ENCODE results near the gene BANF2. TPM values are rescaled to one million over a fixed set of nuclear protein-coding genes. Genes with fewer than 3 reads are reported as not detected.

BANF2 gene
- total and polyA plus RNA-seq, 2 of the 13 experiments (the other 11 are each of a cell fraction or from before 2014, with no cell fraction given): 0.35 TPM; not detected in 1

DNA sequence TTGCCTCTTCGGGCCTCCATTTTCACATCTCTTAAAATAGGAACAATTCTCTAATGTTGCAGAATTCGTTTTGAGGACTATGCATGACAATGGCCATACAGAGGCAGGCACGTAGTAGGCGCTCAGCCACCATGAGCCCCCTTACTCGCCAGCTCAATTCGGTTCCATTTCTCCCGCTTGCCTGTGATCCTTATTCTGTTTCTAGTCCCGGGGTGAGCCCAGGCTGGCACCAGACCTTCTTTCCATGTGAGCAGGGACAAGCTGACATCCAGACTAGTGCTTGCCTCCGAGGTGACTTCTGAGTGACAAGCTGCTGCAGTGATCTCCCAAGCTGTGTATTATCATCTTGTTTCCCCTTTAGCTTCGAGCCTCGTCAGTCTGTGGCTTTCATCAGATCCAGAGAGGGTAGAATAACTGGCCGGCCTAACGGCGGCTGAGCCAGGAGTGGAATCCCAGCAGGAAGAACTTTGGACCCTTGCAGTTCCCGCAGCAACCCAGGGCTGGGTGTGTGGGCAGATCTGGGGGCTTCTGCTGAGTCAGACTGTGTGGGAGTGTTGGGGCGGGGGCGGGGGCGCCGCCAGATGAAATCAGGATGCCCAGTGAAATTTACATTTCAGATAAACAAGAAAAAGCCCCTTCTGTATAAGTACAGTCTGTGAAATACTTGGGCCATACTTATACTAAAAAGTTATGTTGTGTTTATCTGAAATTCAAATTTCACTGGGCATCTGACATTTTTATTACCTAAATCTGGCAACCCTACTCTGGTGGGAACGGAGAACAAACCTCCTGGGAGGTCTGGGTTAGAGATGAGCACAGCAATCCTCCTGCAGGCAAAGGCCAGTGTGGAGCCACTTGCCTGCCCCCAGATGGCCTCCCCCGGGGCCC lies 10.9 kb downstream of the BANF2 start (continued):
- TF ChIP-seq ZSCAN9 (CRISPR knock-in tag; IDR thresholded peaks at IDR 0.05; ENCODE audit: borderline replicate concordance) (peak; percentile 47; the same call in 1 of the 2 replicates), ZNF207 (IDR thresholded peaks at IDR 0.05; ENCODE audit: borderline replicate concordance) (no peak), ZNF33B (CRISPR knock-in tag; IDR thresholded peaks at IDR 0.05) (peak; percentile 64; the same call in 1 of the 2 replicates), ZFP62 (CRISPR knock-in tag; IDR thresholded peaks at IDR 0.05) (no peak), FOXC1 (CRISPR knock-in tag; IDR thresholded peaks at IDR 0.05; ENCODE audit: borderline replicate concordance) (peak; percentile 70; the same call in 1 of the 2 replicates), RORA (CRISPR knock-in tag; IDR thresholded peaks at IDR 0.05) (no peak), ZNF446 (CRISPR knock-in tag; IDR thresholded peaks at IDR 0.05) (no peak), NKX3-1 (CRISPR knock-in tag; IDR thresholded peaks at IDR 0.05) (peak; percentile 86; the same call in 1 of the 2 replicates), CEBPB (IDR thresholded peaks at IDR 0.05; ENCODE audit: borderline replicate concordance, low read depth, low read length) (peak; percentile 22; the same call in 1 of the 2 replicates), SNAPC2 (CRISPR knock-in tag; IDR thresholded peaks at IDR 0.05) (no peak), GABPB1 (CRISPR knock-in tag; IDR thresholded peaks at IDR 0.05) (no peak), TBL1XR1 (IDR thresholded peaks at IDR 0.05; ENCODE audit: borderline replicate concordance, low read length, partially characterized antibody) (no peak), SKI (IDR thresholded peaks at IDR 0.05; ENCODE audit: partially characterized antibody) (peak; percentile 33), POLR2AphosphoS2 (IDR thresholded peaks at IDR 0.05; ENCODE audit: low read depth, low read length) (no peak), ZNF615 (CRISPR knock-in tag; IDR thresholded peaks at IDR 0.05; ENCODE audit: borderline replicate concordance) (0 out of 2 replicates have a peak, but pooled peaks have one; percentile 18), SUZ12 (IDR thresholded peaks at IDR 0.05; ENCODE audit: low read depth, low read length) (no peak), ZFP41 (CRISPR knock-in tag; IDR thresholded peaks at IDR 0.05; ENCODE audit: borderline replicate concordance) (peak; percentile 81; the same call in 1 of the 2 replicates)
- TF ChIP-seq, protein P1, sequence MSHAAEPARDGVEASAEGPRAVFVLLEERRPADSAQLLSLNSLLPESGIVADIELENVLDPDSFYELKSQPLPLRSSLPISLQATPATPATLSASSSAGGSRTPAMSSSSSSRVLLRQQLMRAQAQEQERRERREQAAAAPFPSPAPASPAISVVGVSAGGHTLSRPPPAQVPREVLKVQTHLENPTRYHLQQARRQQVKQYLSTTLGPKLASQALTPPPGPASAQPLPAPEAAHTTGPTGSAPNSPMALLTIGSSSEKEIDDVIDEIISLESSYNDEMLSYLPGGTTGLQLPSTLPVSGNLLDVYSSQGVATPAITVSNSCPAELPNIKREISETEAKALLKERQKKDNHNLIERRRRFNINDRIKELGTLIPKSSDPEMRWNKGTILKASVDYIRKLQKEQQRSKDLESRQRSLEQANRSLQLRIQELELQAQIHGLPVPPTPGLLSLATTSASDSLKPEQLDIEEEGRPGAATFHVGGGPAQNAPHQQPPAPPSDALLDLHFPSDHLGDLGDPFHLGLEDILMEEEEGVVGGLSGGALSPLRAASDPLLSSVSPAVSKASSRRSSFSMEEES (CRISPR knock-in tag; IDR thresholded peaks at IDR 0.05): peak; percentile 79
- TF ChIP-seq, protein P2, sequence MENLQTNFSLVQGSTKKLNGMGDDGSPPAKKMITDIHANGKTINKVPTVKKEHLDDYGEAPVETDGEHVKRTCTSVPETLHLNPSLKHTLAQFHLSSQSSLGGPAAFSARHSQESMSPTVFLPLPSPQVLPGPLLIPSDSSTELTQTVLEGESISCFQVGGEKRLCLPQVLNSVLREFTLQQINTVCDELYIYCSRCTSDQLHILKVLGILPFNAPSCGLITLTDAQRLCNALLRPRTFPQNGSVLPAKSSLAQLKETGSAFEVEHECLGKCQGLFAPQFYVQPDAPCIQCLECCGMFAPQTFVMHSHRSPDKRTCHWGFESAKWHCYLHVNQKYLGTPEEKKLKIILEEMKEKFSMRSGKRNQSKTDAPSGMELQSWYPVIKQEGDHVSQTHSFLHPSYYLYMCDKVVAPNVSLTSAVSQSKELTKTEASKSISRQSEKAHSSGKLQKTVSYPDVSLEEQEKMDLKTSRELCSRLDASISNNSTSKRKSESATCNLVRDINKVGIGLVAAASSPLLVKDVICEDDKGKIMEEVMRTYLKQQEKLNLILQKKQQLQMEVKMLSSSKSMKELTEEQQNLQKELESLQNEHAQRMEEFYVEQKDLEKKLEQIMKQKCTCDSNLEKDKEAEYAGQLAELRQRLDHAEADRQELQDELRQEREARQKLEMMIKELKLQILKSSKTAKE (CRISPR knock-in tag; IDR thresholded peaks at IDR 0.05; ENCODE audit: borderline replicate concordance): no peak; the same call in 1 of the 2 replicates
- TF ChIP-seq, protein P3, sequence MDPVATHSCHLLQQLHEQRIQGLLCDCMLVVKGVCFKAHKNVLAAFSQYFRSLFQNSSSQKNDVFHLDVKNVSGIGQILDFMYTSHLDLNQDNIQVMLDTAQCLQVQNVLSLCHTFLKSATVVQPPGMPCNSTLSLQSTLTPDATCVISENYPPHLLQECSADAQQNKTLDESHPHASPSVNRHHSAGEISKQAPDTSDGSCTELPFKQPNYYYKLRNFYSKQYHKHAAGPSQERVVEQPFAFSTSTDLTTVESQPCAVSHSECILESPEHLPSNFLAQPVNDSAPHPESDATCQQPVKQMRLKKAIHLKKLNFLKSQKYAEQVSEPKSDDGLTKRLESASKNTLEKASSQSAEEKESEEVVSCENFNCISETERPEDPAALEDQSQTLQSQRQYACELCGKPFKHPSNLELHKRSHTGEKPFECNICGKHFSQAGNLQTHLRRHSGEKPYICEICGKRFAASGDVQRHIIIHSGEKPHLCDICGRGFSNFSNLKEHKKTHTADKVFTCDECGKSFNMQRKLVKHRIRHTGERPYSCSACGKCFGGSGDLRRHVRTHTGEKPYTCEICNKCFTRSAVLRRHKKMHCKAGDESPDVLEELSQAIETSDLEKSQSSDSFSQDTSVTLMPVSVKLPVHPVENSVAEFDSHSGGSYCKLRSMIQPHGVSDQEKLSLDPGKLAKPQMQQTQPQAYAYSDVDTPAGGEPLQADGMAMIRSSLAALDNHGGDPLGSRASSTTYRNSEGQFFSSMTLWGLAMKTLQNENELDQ (CRISPR knock-in tag; IDR thresholded peaks at IDR 0.05; ENCODE audit: borderline replicate concordance): no peak
- TF ChIP-seq, protein P4, sequence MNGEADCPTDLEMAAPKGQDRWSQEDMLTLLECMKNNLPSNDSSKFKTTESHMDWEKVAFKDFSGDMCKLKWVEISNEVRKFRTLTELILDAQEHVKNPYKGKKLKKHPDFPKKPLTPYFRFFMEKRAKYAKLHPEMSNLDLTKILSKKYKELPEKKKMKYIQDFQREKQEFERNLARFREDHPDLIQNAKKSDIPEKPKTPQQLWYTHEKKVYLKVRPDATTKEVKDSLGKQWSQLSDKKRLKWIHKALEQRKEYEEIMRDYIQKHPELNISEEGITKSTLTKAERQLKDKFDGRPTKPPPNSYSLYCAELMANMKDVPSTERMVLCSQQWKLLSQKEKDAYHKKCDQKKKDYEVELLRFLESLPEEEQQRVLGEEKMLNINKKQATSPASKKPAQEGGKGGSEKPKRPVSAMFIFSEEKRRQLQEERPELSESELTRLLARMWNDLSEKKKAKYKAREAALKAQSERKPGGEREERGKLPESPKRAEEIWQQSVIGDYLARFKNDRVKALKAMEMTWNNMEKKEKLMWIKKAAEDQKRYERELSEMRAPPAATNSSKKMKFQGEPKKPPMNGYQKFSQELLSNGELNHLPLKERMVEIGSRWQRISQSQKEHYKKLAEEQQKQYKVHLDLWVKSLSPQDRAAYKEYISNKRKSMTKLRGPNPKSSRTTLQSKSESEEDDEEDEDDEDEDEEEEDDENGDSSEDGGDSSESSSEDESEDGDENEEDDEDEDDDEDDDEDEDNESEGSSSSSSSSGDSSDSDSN (CRISPR knock-in tag; IDR thresholded peaks at IDR 0.05): peak; percentile 71

Measured in HepG2 (cell line).